Prostate gland (tissue), 2 donors: ENCODE results near the gene PRSS33. TPM values are rescaled to one million over a fixed set of nuclear protein-coding genes. Genes with fewer than 3 reads are reported as not detected.

ENCODE experiments used
- DNase-seq: peaks from one replicate; pipeline ENCODE4 v3.0.0-alpha.2; 2019; ENCODE audit warnings: low spot score
- H3K27ac ChIP-seq, 2 donors: fragments of 200-600 bp; sonication (generic); 2 replicates each; pipeline ENCODE4 v1.5.1; 2017 to 2019
- H3K27me3 ChIP-seq: fragments of 200-600 bp; sonication (generic); replicated peaks from 2 replicates; pipeline ENCODE4 v1.5.1; 2019; ENCODE audit not compliant: insufficient read depth
- H3K36me3 ChIP-seq, 2 donors: fragments of 200-600 bp; sonication (generic); 1 replicate in 1 of 2; 2 replicates in 1 of 2; pipeline versions ENCODE4 v1.5.1 to v1.8.1; 2017 to 2019
- H3K4me1 ChIP-seq: fragments of 200-600 bp; sonication (generic); replicated peaks from 2 replicates; pipeline ENCODE4 v1.5.1; 2019
- H3K4me3 ChIP-seq, 2 donors: fragments of 200-600 bp; sonication (generic); 2 replicates each; pipeline ENCODE4 v1.5.1; 2017 to 2019
- H3K9me3 ChIP-seq: fragments of 200-600 bp; sonication (generic); 2 replicates; pipeline ENCODE4 v1.5.1; 2017
- CTCF ChIP-seq, 4 experiments: fragments of 200-600 bp in 2 of 4; fragments of 450-650 bp in 2 of 4; sonication (generic) in 2 of 4; IDR thresholded peaks; 1 replicate in 3 of 4; 2 replicates in 1 of 4; pipeline ENCODE4 v1.5.1; 2016 to 2019; ENCODE audit warnings: antibody characterized with exemption in 4 of 4, mild to moderate bottlenecking in 2 of 4, moderate library complexity in 2 of 4
- POLR2A ChIP-seq: fragments of 450-650 bp; IDR thresholded peaks from one replicate; pipeline ENCODE4 v1.6.1; 2016; ENCODE audit warnings: antibody characterized with exemption, mild to moderate bottlenecking
- POLR2AphosphoS5 ChIP-seq: sonication (generic); formaldehyde crosslinking; IDR thresholded peaks from one replicate; pipeline ENCODE4 v1.6.1; 2017; ENCODE audit warnings: antibody characterized with exemption
- WGBS: methylation state at CpG from one replicate; pipeline ENCODE4 v1.1.5; 2018; 5-methylcytosine and 5-hydroxymethylcytosine counted together
- intact Hi-C: fragments of 100-400 bp; cut with DNase I; formaldehyde crosslinking; loops from one replicate; pipeline ENCODE4 v1.14.2; 2022
- total RNA-seq, 2 donors: library from RNA; depleted of rRNA; stranded (reverse); fragments of >200 nt; gene quantifications; one replicate each; pipeline ENCODE4 v1.1.0, GENCODE V29; 2016

The PRSS33 gene
- total RNA-seq, 2 donors from 2014 or later = not detected

- no peak for DNase-seq
- no peaks in the 10 kb centered on the region for H3K9me3 ChIP-seq
- WGBS = 70% methylated on average over 26 of the region's 26 CpGs
- H3K27me3 ChIP-seq = no peaks in the 10 kb centered on the region
- no peak overlapping the region for H3K27ac ChIP-seq
- H3K36me3 ChIP-seq = no peaks in the 10 kb centered on the region
- H3K4me3 ChIP-seq = no peak overlapping the region
- peaks cover 6% of the 10 kb centered on the region for H3K4me1 ChIP-seq
- intact Hi-C loops = no loop called here
- TF ChIP-seq POLR2A = no peak
- TF ChIP-seq POLR2AphosphoS5 = no peak
- no peak for TF ChIP-seq CTCF (IDR thresholded peaks at IDR 0.05)
Measured at GRCh38 chr16:2825049-2825742, 37.8 kb upstream of the PRSS33 start.

DNA sequence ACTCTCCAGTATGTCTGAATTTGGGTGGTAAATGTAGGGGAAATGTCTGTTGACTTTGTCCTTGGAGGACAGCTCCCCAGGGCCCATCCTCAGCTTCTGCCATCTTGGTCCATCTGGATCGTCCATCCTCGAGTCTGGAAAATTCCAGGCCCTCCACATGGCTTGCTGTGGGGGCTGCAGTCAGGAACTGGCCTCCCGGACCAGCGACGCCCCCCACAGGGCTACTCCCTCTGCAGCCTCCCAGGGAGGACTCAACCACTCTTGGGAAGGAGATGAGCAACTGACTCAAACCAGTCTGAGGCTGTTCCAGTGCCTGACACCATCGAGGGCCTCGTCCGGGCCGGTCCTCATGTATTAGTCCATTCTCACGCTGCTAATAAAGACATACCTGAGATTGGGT, 37.3 kb upstream of the PRSS33 start:
- TF ChIP-seq POLR2AphosphoS5 = no peak
- no peak for TF ChIP-seq POLR2A
- TF ChIP-seq CTCF (IDR thresholded peaks at IDR 0.05) = no peak
- intact Hi-C loops = no loop called here
- 87% methylated on average over 10 of the region's 10 CpGs for whole genome bisulfite sequencing
- Histone ChIP-seq H3K4me1 (peaks cover 5% of the 10 kb centered on the region), H3K9me3 (no peaks in the 10 kb centered on the region), H3K27ac (no peak overlapping the region), H3K27me3 (no peaks in the 10 kb centered on the region), H3K4me3 (no peak overlapping the region), H3K36me3 (no peaks in the 10 kb centered on the region)
- DNase-seq = no peak

- no peak overlapping the region for H3K4me3 ChIP-seq
- no peaks in the 10 kb centered on the region for H3K9me3 ChIP-seq
- intact Hi-C loops = no loop called here
- TF ChIP-seq CTCF (IDR thresholded peaks at IDR 0.05) (no peak), POLR2A (no peak), POLR2AphosphoS5 (no peak)
- H3K27me3 ChIP-seq = no peaks in the 10 kb centered on the region
- no peaks in the 10 kb centered on the region for H3K36me3 ChIP-seq
- no peak for DNase-seq
- no peaks in the 10 kb centered on the region for H3K4me1 ChIP-seq
- 62% methylated on average over 4 of the region's 4 CpGs for WGBS
- H3K27ac ChIP-seq = no peak overlapping the region
Measured at GRCh38 chr16:2822496-2822895, 35.1 kb upstream of the PRSS33 start.

DNA sequence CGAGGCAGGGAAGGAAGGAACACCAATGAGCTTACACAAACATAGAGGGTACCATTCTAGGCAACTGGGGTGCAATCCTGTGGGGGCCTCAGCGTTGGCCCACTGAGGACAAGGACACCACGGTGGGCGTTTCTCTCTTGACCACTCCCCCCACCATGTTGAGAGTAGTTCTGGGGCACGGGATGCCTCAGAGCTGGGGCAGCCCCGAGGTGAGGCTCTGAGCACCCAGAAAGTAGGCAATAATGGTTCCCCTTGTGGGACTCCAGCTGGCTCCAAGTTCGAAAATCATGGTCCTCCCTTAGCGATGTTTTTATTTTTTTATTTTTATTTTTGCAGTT, 34.8 kb upstream of the PRSS33 start:
- TF ChIP-seq POLR2AphosphoS5 (no peak), CTCF (IDR thresholded peaks at IDR 0.05) (no peak), POLR2A (no peak)
- intact Hi-C loops = no loop called here
- Histone ChIP-seq H3K27me3 (no peaks in the 10 kb centered on the region), H3K36me3 (no peaks in the 10 kb centered on the region), H3K4me1 (no peaks in the 10 kb centered on the region), H3K9me3 (no peaks in the 10 kb centered on the region), H3K27ac (no peak overlapping the region), H3K4me3 (no peak overlapping the region)
- 79% methylated on average over 8 of the region's 8 CpGs for WGBS
- no peak for DNase-seq

DNA sequence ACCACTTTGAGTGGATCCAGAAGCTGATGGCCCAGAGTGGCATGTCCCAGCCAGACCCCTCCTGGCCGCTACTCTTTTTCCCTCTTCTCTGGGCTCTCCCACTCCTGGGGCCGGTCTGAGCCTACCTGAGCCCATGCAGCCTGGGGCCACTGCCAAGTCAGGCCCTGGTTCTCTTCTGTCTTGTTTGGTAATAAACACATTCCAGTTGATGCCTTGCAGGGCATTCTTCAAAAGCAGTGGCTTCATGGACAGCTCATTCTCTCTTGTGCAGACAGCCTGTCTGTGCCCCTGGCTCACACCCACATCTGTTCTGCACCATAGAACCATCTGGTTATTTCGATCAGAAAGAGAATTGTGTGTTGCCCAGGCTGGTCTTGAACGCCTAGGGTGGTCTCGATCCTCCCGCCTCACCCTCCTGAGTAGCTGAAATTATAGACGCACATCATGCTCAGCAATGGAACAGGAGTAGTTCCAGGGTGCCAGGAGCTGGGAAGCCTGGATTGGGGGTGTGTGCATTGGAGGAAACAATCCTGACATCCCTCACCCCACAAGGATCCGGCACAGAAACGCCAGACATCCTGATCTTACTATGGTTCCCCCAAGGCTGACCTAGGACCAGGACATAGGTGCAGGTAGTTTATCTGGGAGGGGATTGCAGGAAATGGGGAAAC, 34.3 kb upstream of the PRSS33 start:
- Histone ChIP-seq H3K27ac (no peak overlapping the region), H3K9me3 (no peaks in the 10 kb centered on the region), H3K4me3 (no peak overlapping the region), H3K27me3 (no peaks in the 10 kb centered on the region), H3K36me3 (no peaks in the 10 kb centered on the region), H3K4me1 (no peaks in the 10 kb centered on the region)
- TF ChIP-seq CTCF (IDR thresholded peaks at IDR 0.05) (no peak), POLR2AphosphoS5 (no peak), POLR2A (no peak)
- WGBS = 72% methylated on average over 9 of the region's 9 CpGs
- intact Hi-C loops = no loop called here
- DNase-seq = no peak
